Activated CD8-positive, alpha-beta T cell treated with anti-CD3 and anti-CD28 coated beads for 36 hours (primary cell): ENCODE measurements around the gene GNAO1. TPM values are rescaled to one million over a fixed set of nuclear protein-coding genes. Genes with fewer than 3 reads are reported as not detected.

Experiments
- ATAC-seq: fragments of 200-7000 bp; cut with Tn5 transposase; one replicate; pipeline ENCODE4 v1.10.0; 2021; ENCODE audit warnings: mild to moderate bottlenecking, moderate library complexity
- CTCF ChIA-PET: fragments of 350-600 bp; sonication (Branson Sonifier 250); formaldehyde crosslinking; loops from one replicate; lab custom pipeline; 2021; ENCODE audit warnings: antibody characterized with exemption; lab: Charles Lee
- POLR2A ChIA-PET: fragments of 350-600 bp; sonication (Branson Sonifier 250); formaldehyde crosslinking; loops from one replicate; lab custom pipeline; 2021; ENCODE audit warnings: antibody characterized with exemption; lab: Charles Lee
- DNase-seq: peaks from one replicate; pipeline ENCODE4 v3.0.0-alpha.2; 2020
- H3K27ac Mint-ChIP-seq: one replicate; pipeline ENCODE4 v1.8.0; 2021; ENCODE audit warnings: mild to moderate bottlenecking, mixed read lengths
- H3K27me3 Mint-ChIP-seq: one replicate; pipeline ENCODE4 v1.8.0; 2021; ENCODE audit warnings: mixed read lengths
- H3K36me3 Mint-ChIP-seq: one replicate; pipeline ENCODE4 v1.8.0; 2021; ENCODE audit warnings: low read depth, mixed read lengths
- H3K4me1 Mint-ChIP-seq: one replicate; pipeline ENCODE4 v1.8.0; 2021; ENCODE audit warnings: low read depth, mixed read lengths
- H3K4me3 Mint-ChIP-seq: one replicate; pipeline ENCODE4 v1.8.0; 2021; ENCODE audit warnings: mild to moderate bottlenecking, moderate library complexity, mixed read lengths
- H3K9me3 Mint-ChIP-seq: one replicate; pipeline ENCODE4 v1.8.0; 2021; ENCODE audit warnings: mixed read lengths
- intact Hi-C: fragments of 100-400 bp; cut with micrococcal nuclease; formaldehyde crosslinking; loops from one replicate; pipeline ENCODE4 v1.10.0; 2022
- total RNA-seq, 2 experiments: library from RNA; stranded (reverse); gene quantifications; one replicate each; pipeline ENCODE4 v1.2.3, GENCODE V29; 2021
- TF ChIP-seq, protein P1 (sequence below): fragments of 200-600 bp; IDR thresholded peaks from one replicate; pipeline ENCODE4 v1.8.0; 2022; ENCODE audit warnings: antibody characterized with exemption, mild to moderate bottlenecking

The GNAO1 gene
- total RNA-seq, 2 experiments from 2014 or later, result 2.3 to 2.4 TPM

DNA sequence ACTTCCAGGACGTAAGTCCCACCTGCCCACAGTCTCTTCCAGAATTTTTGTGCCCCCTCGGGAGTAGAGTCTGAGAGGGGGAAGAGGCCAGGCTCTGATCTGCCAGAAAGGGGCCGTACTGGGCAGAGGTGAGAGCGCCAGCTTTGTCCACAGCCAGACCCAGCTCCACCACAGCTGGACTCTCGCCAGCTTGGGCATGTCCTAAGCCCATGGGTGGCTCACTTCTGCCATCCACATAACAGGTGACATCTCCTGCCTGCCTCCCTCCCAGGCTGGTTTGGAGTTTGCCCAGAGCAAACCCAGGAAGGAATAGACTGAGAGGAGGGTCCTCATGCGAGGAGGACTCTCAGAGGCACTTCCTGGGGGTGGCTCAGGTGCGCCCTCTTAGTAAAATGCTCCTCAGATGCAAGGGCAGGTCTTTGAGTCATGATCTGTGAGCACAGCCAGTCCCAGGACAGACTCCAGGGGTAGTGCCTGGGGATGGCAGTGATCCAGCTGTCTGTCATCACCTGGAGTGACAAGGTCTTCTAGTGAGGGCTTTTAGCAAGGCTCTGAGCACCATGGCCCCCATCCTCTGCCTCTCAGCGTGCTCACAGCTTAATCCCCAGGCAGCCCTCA, 144.9 kb downstream of the GNAO1 start:
- H3K9me3 Mint-ChIP-seq, result no peaks in the 10 kb centered on the region
- no peak overlapping the region for H3K4me3 Mint-ChIP-seq
- DNase-seq, result no peak
- no peaks in the 10 kb centered on the region for H3K36me3 Mint-ChIP-seq
- H3K4me1 Mint-ChIP-seq, result no peaks in the 10 kb centered on the region
- ATAC-seq, result no peak
- ChIA-PET CTCF (interaction anchor here (1.5 kb wide), 1 partner anchor 134 kb away, joined by 3 read pairs; no protein-coding TSS in a partner anchor), POLR2A (no interaction called here)
- intact Hi-C loops, result no loop called here
- H3K27me3 Mint-ChIP-seq, result no peaks in the 10 kb centered on the region
- TF ChIP-seq, protein P1, sequence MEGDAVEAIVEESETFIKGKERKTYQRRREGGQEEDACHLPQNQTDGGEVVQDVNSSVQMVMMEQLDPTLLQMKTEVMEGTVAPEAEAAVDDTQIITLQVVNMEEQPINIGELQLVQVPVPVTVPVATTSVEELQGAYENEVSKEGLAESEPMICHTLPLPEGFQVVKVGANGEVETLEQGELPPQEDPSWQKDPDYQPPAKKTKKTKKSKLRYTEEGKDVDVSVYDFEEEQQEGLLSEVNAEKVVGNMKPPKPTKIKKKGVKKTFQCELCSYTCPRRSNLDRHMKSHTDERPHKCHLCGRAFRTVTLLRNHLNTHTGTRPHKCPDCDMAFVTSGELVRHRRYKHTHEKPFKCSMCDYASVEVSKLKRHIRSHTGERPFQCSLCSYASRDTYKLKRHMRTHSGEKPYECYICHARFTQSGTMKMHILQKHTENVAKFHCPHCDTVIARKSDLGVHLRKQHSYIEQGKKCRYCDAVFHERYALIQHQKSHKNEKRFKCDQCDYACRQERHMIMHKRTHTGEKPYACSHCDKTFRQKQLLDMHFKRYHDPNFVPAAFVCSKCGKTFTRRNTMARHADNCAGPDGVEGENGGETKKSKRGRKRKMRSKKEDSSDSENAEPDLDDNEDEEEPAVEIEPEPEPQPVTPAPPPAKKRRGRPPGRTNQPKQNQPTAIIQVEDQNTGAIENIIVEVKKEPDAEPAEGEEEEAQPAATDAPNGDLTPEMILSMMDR, result no peak
- no peak overlapping the region for H3K27ac Mint-ChIP-seq

GRCh38 chr16:56336711-56337110, 145.4 kb downstream of the GNAO1 start:
- ChIA-PET CTCF (no interaction called here), POLR2A (no interaction called here)
- intact Hi-C loops, result no loop called here
- Mint-ChIP-seq H3K4me3 (no peak overlapping the region), H3K36me3 (no peaks in the 10 kb centered on the region), H3K4me1 (no peaks in the 10 kb centered on the region), H3K27ac (no peak overlapping the region), H3K27me3 (no peaks in the 10 kb centered on the region), H3K9me3 (no peaks in the 10 kb centered on the region)
- TF ChIP-seq, protein P1, result no peak
- no peak for ATAC-seq
- DNase-seq, result no peak

DNA sequence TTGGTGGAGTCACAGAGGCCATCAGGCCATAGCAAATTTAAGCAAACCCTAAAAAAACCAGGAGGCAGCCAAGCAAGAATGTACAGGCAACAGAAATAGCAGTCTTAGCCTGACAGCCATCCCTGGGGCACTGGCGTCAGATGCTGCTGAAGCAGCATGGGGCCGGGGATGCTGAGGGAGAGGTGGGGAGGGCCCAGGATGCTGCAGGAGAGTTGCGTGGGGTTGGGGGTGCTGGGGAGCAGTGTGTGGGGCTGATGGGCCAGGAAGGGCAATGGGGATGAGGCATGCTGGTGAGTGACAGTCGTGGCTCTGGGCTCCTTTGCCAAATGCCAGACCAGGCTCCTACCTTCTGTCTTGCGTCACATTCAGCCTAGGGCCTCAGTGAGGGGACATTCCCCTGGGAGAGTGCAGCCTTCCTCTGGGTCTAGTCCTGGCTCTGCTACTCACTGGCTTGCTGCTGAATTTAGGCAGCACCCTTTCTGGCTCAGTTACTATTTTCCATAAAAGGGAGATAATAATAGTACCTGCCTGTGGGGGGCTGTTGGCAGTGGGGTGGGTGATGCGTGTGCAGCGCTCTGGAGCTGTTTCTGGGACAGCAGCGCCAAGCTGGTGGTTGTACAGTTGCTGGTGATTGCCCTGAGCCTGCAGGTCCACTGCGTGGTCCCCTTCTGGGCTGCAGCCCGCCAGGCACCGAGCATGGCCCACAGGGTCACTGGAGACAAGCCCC, 146.0 kb downstream of the GNAO1 start:
- DNase-seq (no peak), ATAC-seq (no peak)
- no peak overlapping the region for H3K27ac Mint-ChIP-seq
- CTCF ChIA-PET, result interaction anchor here (1.0 kb wide), 1 partner anchor 19 kb away, joined by 3 read pairs; no protein-coding TSS in a partner anchor
- no peaks in the 10 kb centered on the region for H3K9me3 Mint-ChIP-seq
- no peaks in the 10 kb centered on the region for H3K4me1 Mint-ChIP-seq
- TF ChIP-seq, protein P1, result no peak
- H3K36me3 Mint-ChIP-seq, result no peaks in the 10 kb centered on the region
- POLR2A ChIA-PET, result no interaction called here
- no peaks in the 10 kb centered on the region for H3K27me3 Mint-ChIP-seq
- no peak overlapping the region for H3K4me3 Mint-ChIP-seq
- intact Hi-C loops, result no loop called here

- intact Hi-C loops, result no loop called here
- TF ChIP-seq, protein P1, result no peak
- H3K27me3 Mint-ChIP-seq, result no peaks in the 10 kb centered on the region
- ATAC-seq (no peak), DNase-seq (no peak)
- no peaks in the 10 kb centered on the region for H3K9me3 Mint-ChIP-seq
- no peak overlapping the region for H3K27ac Mint-ChIP-seq
- H3K4me3 Mint-ChIP-seq, result no peak overlapping the region
- H3K4me1 Mint-ChIP-seq, result no peaks in the 10 kb centered on the region
- POLR2A ChIA-PET, result no interaction called here
- CTCF ChIA-PET, result interaction anchor here (1.0 kb wide), 1 partner anchor 18 kb away, joined by 3 read pairs; no protein-coding TSS in a partner anchor
- no peaks in the 10 kb centered on the region for H3K36me3 Mint-ChIP-seq
These were observed 146.6 kb downstream of the GNAO1 start for GRCh38 chr16:56337858-56338325.
